Spleen (tissue), 7 donors: ENCODE data around the gene PIK3R3.

Source experiments
- POLR2A ChIP-seq, 3 donors: fragments of 450-650 bp; IDR thresholded peaks; one replicate each; pipeline ENCODE4 v1.5.1; 2017; ENCODE audit warnings: antibody characterized with exemption in 3 of 3, mild to moderate bottlenecking in 1 of 3
- TF ChIP-seq, protein P1 (sequence below), 11 experiments: fragments of 200-600 bp in 7 of 11; fragments of 450-650 bp in 4 of 11; sonication (generic) in 4 of 11; IDR thresholded peaks in 8 of 11; conservative IDR thresholded peaks in 3 of 11; 1 replicate in 7 of 11; 2 replicates in 4 of 11; pipeline versions ENCODE4 v1.4.0 to v1.8.0; 2016 to 2021; ENCODE audit warnings: antibody characterized with exemption in 11 of 11, inconsistent platforms in 4 of 11, mild to moderate bottlenecking in 1 of 11
- donor health status: DM: no; HTN: no; CAD: no; lungs with moderate emphysema.
- donor health status: DM: no; HTN: no; CAD: no.
- donor health status: DM: no; HTN: no; CAD: no.

DNA sequence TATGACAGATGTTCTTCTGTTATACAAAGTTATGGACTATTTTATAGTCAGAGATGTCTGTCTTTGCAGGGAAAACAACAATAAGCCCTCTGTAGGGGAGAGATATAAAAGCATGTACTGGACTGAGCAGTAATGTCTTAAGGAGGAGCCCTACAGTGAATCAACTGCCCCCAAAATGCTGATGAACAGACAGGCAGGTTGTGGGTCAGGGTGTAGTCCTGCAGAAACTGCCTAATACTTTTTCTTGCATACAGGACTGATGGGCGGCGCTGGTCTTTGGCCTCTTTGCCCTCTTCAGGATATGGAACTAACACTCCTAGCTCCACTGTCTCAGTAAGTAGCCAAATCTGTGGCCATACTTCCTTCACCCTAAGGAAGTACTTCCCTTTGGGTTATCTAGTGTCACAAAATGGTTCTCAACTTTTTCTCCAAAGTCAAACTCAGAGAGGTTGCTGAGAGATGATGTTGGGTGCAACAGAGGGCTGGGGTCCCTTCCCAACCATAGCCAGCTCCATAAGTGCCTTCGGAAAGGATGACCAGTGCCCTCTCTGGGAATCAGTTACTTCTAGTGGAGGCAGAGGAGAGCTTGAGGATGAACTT is 129.8 kb downstream of the PIK3R3 start:
- TF ChIP-seq POLR2A (IDR thresholded peaks at IDR 0.05) = no peak
- TF ChIP-seq, protein P1, sequence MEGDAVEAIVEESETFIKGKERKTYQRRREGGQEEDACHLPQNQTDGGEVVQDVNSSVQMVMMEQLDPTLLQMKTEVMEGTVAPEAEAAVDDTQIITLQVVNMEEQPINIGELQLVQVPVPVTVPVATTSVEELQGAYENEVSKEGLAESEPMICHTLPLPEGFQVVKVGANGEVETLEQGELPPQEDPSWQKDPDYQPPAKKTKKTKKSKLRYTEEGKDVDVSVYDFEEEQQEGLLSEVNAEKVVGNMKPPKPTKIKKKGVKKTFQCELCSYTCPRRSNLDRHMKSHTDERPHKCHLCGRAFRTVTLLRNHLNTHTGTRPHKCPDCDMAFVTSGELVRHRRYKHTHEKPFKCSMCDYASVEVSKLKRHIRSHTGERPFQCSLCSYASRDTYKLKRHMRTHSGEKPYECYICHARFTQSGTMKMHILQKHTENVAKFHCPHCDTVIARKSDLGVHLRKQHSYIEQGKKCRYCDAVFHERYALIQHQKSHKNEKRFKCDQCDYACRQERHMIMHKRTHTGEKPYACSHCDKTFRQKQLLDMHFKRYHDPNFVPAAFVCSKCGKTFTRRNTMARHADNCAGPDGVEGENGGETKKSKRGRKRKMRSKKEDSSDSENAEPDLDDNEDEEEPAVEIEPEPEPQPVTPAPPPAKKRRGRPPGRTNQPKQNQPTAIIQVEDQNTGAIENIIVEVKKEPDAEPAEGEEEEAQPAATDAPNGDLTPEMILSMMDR (IDR thresholded peaks at IDR 0.05 in 8 of 11, conservative IDR thresholded peaks at IDR 0.05 in 3 of 11) = no peak
